ENCODE results near the gene SLC45A1.

GRCh38 chr1:8307628-8308027 lies 10.3 kb upstream of the SLC45A1 start:
- TF ChIP-seq CTCF (IDR thresholded peaks at IDR 0.05): no peak
- TF ChIP-seq POLR2AphosphoS5 (IDR thresholded peaks at IDR 0.05; ENCODE audit: insufficient read depth in 1 of 2, low read depth in 1 of 2): no peak
- TF ChIP-seq POLR2A (IDR thresholded peaks at IDR 0.05): no peak

Measured in vagina (tissue), 2 donors.